Activated CD8-positive, alpha-beta memory T cell treated with anti-CD3 and anti-CD28 coated beads, Interleukin-2, amount 50 U/mL, for 48 hours (primary cell): ENCODE measurements around the gene DNAJC7.
"Not testable (repeated sequence)": the region's sequence is repeated elsewhere in the genome, so short reads cannot be mapped to it uniquely, and the experiment has no call there.

Experiments used
- DNase-seq: peaks from one replicate; pipeline ENCODE4 v3.0.0-alpha.2; 2020

Gene DNAJC7

GRCh38 chr17:42010266-42010680 lies 7.0 kb downstream of the DNAJC7 start:
- DNase-seq: not testable (repeated sequence)

GRCh38 chr17:42009170-42009569 lies 8.1 kb downstream of the DNAJC7 start:
- no peak for DNase-seq

- DNase-seq: no peak
These were observed 12.1 kb downstream of the DNAJC7 start for GRCh38 chr17:42005166-42005565.

GRCh38 chr17:42002792-42003301 lies 14.4 kb downstream of the DNAJC7 start:
- DNase-seq: no peak

GRCh38 chr17:42002175-42002791 lies 15.0 kb downstream of the DNAJC7 start:
- DNase-seq: no peak

- DNase-seq: no peak
These were observed 15.5 kb downstream of the DNAJC7 start for GRCh38 chr17:42001729-42002128.

GRCh38 chr17:42000413-42001133 lies 16.7 kb downstream of the DNAJC7 start:
- DNase-seq: no peak

- DNase-seq: no peak
These were observed 18.7 kb downstream of the DNAJC7 start for GRCh38 chr17:41998497-41998896.

GRCh38 chr17:41996855-41997164 lies 20.4 kb downstream of the DNAJC7 start:
- no peak for DNase-seq

GRCh38 chr17:41992576-41992975 lies 24.7 kb downstream of the DNAJC7 start:
- no peak for DNase-seq

GRCh38 chr17:41989702-41990419 lies 27.4 kb downstream of the DNAJC7 start:
- DNase-seq: no peak

- no peak for DNase-seq
These were observed 28.8 kb downstream of the DNAJC7 start for GRCh38 chr17:41988418-41988817.

GRCh38 chr17:41987642-41988041 lies 29.6 kb downstream of the DNAJC7 start:
- no peak for DNase-seq

- no peak for DNase-seq
These were observed 30.6 kb downstream of the DNAJC7 start for GRCh38 chr17:41986634-41987033.

- DNase-seq: no peak
These were observed 31.3 kb downstream of the DNAJC7 start for GRCh38 chr17:41985919-41986318.

GRCh38 chr17:41984454-41984853 lies 32.8 kb downstream of the DNAJC7 start:
- DNase-seq: no peak

- no peak for DNase-seq
These were observed 35.0 kb downstream of the DNAJC7 start for GRCh38 chr17:41982026-41982760.

GRCh38 chr17:41977991-41978390 lies 39.2 kb downstream of the DNAJC7 start:
- no peak for DNase-seq

GRCh38 chr17:41976142-41976768 lies 41.0 kb downstream of the DNAJC7 start:
- no peak for DNase-seq

- DNase-seq: no peak
These were observed 41.8 kb downstream of the DNAJC7 start for GRCh38 chr17:41975099-41976083.

GRCh38 chr17:41974658-41975057 lies 42.6 kb downstream of the DNAJC7 start:
- no peak for DNase-seq

GRCh38 chr17:41974031-41974430 lies 43.2 kb downstream of the DNAJC7 start:
- no peak for DNase-seq
